Upper lobe of left lung (tissue), 6 donors: Measurements from ENCODE around the gene ARRB1. TPM values are rescaled to one million over a fixed set of nuclear protein-coding genes. Genes with fewer than 3 reads are reported as not detected.
A peak's percentile ranks its signal among the peaks of the same experiment; 100 is the strongest.

Experiments used
- ATAC-seq, 2 donors: fragments of 200-7000 bp; cut with Tn5 transposase; one replicate each; pipeline ENCODE4 v1.9.1; 2022; ENCODE audit warnings: mild to moderate bottlenecking in 2 of 2, moderate library complexity in 2 of 2; ENCODE audit not compliant: low FRiP score in 2 of 2
- DNase-seq, 2 donors: peaks; one replicate each; pipeline ENCODE4 v3.0.0-alpha.2; 2019 to 2020
- H3K27ac ChIP-seq, 4 donors: fragments of 200-600 bp; sonication (generic); one replicate each; pipeline ENCODE4 v1.5.1; 2016 to 2019
- H3K27me3 ChIP-seq, 4 donors: fragments of 200-600 bp; sonication (generic); one replicate each; pipeline ENCODE4 v1.5.1; 2017 to 2019
- H3K36me3 ChIP-seq, 4 donors: fragments of 200-600 bp; sonication (generic); one replicate each; pipeline ENCODE4 v1.5.1; 2016 to 2019
- H3K4me1 ChIP-seq, 4 donors: fragments of 200-600 bp; sonication (generic); one replicate each; pipeline ENCODE4 v1.5.1; 2018 to 2019
- H3K4me3 ChIP-seq, 4 donors: fragments of 200-600 bp; sonication (generic); one replicate each; pipeline ENCODE4 v1.5.1; 2017 to 2019; ENCODE audit warnings: mild to moderate bottlenecking in 2 of 4, moderate library complexity in 1 of 4
- H3K9me3 ChIP-seq, 4 donors: fragments of 200-600 bp; sonication (generic); one replicate each; pipeline ENCODE4 v1.5.1; 2018 to 2019
- CTCF ChIP-seq, 6 experiments: fragments of 450-650 bp in 4 of 6; fragments of 200-600 bp in 2 of 6; sonication (generic) in 2 of 6; IDR thresholded peaks; one replicate each; pipeline ENCODE4 v1.5.1; 2016 to 2019; ENCODE audit warnings: antibody characterized with exemption in 6 of 6
- EP300 ChIP-seq, 4 donors: sonication (generic); formaldehyde crosslinking; IDR thresholded peaks; one replicate each; pipeline ENCODE4 v1.5.1; 2017; ENCODE audit warnings: antibody characterized with exemption in 4 of 4, control low read depth in 2 of 4
- POLR2A ChIP-seq, 4 donors: fragments of 450-650 bp; IDR thresholded peaks; one replicate each; pipeline ENCODE4 v1.5.1; 2016 to 2017; ENCODE audit warnings: antibody characterized with exemption in 4 of 4, mild to moderate bottlenecking in 2 of 4
- POLR2AphosphoS5 ChIP-seq, 2 donors: sonication (generic); formaldehyde crosslinking; IDR thresholded peaks; one replicate each; pipeline ENCODE4 v1.5.1; 2017; ENCODE audit warnings: antibody characterized with exemption in 2 of 2
- WGBS, 2 donors: methylation state at CpG; one replicate each; pipeline ENCODE4 v1.1.5; 2017 to 2018; 5-methylcytosine and 5-hydroxymethylcytosine counted together
- total RNA-seq, 6 donors: library from RNA; depleted of rRNA in 4 of 6; stranded (reverse); fragments of >200 nt in 4 of 6; gene quantifications; one replicate each; pipeline versions ENCODE4 v1.1.0 to v1.2.1, GENCODE V29; 2016 to 2021
- donor health status: DM: no; HTN: no; CAD: no; lungs with moderate emphysema.
- donor health status: DM: no; HTN: yes; CAD: no; lungs with severe emphysema.

Gene ARRB1
- total RNA-seq, 6 donors from 2014 or later = 119 to 235 (median 170) TPM

GRCh38 chr11:75330291-75330690 is 21.2 kb downstream of the ARRB1 start:
- no peaks in the 10 kb centered on the region for H3K27me3 ChIP-seq
- H3K27ac ChIP-seq = peak overlapping the region; percentile 77 to 97 (median 88)
- peaks cover 4 to 6% (median 4%) of the 10 kb centered on the region in 4 donors for H3K36me3 ChIP-seq
- ATAC-seq (no peak), DNase-seq (no peak)
- 18 to 25% methylated on average over 1 of the region's 1 CpG for WGBS, 2 donors
- TF ChIP-seq EP300 (IDR thresholded peaks at IDR 0.05) (peak in 1 of 4 donors; percentile 29), POLR2AphosphoS5 (IDR thresholded peaks at IDR 0.05) (peak in 1 of 2 donors; percentile 62), POLR2A (IDR thresholded peaks at IDR 0.05) (no peak), CTCF (IDR thresholded peaks at IDR 0.05) (no peak)
- H3K4me1 ChIP-seq = peaks cover 81 to 98% (median 90%) of the 10 kb centered on the region in 4 donors
- H3K4me3 ChIP-seq = no peak overlapping the region
- H3K9me3 ChIP-seq = no peaks in the 10 kb centered on the region

DNA sequence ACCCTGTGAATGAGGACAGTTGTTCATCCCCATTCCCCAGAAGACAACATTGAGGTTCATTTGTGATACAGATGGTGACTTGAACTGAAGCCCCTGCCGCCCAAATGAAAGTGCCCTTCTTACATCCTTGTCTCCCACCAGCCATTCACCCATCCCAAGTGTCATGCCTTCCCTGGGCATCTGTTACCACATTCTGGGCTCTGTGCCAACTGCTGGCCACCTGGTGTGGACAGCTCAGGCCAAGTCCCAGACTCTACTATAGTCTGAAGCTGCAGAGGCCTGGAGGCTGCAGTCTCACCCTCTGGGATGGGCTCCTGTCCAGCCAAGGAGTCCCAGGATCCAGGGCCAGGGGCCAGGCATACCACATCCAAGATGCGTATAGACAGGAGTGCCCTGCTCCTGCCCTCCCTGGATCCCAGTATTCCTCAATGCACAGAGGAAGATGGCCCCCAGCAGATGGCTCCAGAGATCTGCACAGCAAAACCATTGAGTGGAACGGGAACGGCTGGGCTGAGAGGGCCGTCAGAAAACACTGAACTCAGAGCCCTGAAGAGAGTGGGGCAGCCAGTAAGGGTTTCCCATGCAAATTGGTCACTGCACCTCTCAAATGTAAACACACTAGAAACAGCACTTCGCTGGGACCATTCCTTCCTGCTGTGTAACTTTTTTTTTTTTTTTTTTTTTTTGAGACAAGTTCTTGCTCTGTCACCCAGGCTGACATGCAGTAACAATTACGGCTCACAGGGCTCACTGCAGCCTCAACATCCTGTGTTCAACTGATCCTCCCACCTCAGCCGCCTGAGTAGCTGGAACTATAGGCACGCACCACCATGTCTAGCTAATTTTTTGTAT is 22.8 kb downstream of the ARRB1 start:
- DNase-seq (peak in 1 of 2 donors; percentile 93), ATAC-seq (peak; percentile 88 to 93)
- Histone ChIP-seq H3K4me1 (peaks cover 65 to 94% (median 82%) of the 10 kb centered on the region in 4 donors), H3K4me3 (no peak overlapping the region), H3K9me3 (no peaks in the 10 kb centered on the region), H3K36me3 (peaks cover 4 to 18% (median 7%) of the 10 kb centered on the region in 4 donors), H3K27me3 (no peaks in the 10 kb centered on the region), H3K27ac (peak overlapping the region; percentile 77 to 97 (median 88))
- 10 to 13% methylated on average over 7 to 8 of the region's 9 CpGs for WGBS, 2 donors
- peak in 1 of 4 donors; percentile 33 for TF ChIP-seq EP300 (IDR thresholded peaks at IDR 0.05)
- no peak for TF ChIP-seq POLR2A (IDR thresholded peaks at IDR 0.05)
- peak; percentile 14 to 50 for TF ChIP-seq POLR2AphosphoS5 (IDR thresholded peaks at IDR 0.05)
- peak; percentile 59 to 87 (median 72) for TF ChIP-seq CTCF (IDR thresholded peaks at IDR 0.05)

DNA sequence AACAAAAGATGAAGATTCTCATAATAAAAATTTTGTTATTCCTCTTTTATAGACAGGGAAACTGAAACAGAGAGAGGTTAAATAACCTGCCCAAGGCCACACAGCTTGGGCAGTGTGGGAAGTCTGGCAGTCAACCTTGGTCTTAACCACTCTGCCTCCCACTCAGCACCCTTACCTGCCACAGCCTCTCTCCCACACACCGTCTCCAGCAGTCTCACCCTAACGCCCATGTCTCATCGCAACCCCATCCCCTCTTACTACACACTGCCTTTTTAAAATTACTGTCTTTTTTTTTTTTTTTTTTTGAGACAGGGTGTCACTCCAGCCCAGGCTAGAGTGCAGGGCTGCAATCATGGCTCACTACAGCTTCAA is 25.0 kb downstream of the ARRB1 start:
- H3K27ac ChIP-seq = peak overlapping the region in 3 of 4 donors; percentile 55 to 97 (median 95)
- no peak for DNase-seq
- peaks cover 4 to 38% (median 9%) of the 10 kb centered on the region in 4 donors for H3K36me3 ChIP-seq
- WGBS, 2 donors = 66 to 74% methylated on average over 3 of the region's 3 CpGs
- TF ChIP-seq EP300 (IDR thresholded peaks at IDR 0.05) (no peak), POLR2AphosphoS5 (IDR thresholded peaks at IDR 0.05) (no peak), POLR2A (IDR thresholded peaks at IDR 0.05) (no peak), CTCF (IDR thresholded peaks at IDR 0.05) (no peak)
- H3K4me3 ChIP-seq = no peak overlapping the region
- H3K27me3 ChIP-seq = no peaks in the 10 kb centered on the region
- no peaks in the 10 kb centered on the region for H3K9me3 ChIP-seq
- ATAC-seq = no peak
- H3K4me1 ChIP-seq = peaks cover 55 to 87% (median 81%) of the 10 kb centered on the region in 4 donors

- H3K27ac ChIP-seq = peak overlapping the region; percentile 31 to 97 (median 75)
These were observed 25.6 kb downstream of the ARRB1 start for GRCh38 chr11:75325713-75326438.

More at GRCh38 chr11:75325713-75326438, 25.6 kb downstream of the ARRB1 start:
- Histone ChIP-seq H3K27me3 (no peaks in the 10 kb centered on the region), H3K36me3 (peaks cover 4 to 39% (median 9%) of the 10 kb centered on the region in 4 donors), H3K9me3 (no peaks in the 10 kb centered on the region), H3K4me1 (peaks cover 53 to 86% (median 78%) of the 10 kb centered on the region in 4 donors), H3K4me3 (no peak overlapping the region)
- 43 to 52% methylated on average over 9 to 10 of the region's 10 CpGs for WGBS, 2 donors
- TF ChIP-seq POLR2A (IDR thresholded peaks at IDR 0.05) = no peak
- no peak for TF ChIP-seq CTCF (IDR thresholded peaks at IDR 0.05)
- no peak for TF ChIP-seq EP300 (IDR thresholded peaks at IDR 0.05)
- peak in 1 of 2 donors; percentile 11 for TF ChIP-seq POLR2AphosphoS5 (IDR thresholded peaks at IDR 0.05)
- ATAC-seq (peak in 1 of 2 donors; percentile 87), DNase-seq (no peak)
